H1 (cell line): ENCODE data around the gene TAAR1. TPM values are rescaled to one million over a fixed set of nuclear protein-coding genes. Genes with fewer than 3 reads are reported as not detected.

Experiments used
- CREB1 ChIP-seq: IDR thresholded peaks from 2 replicates; pipeline ENCODE4 v1.6.1; 2012; ENCODE audit warnings: inconsistent platforms
- EGR1 ChIP-seq: IDR thresholded peaks from 2 replicates; pipeline ENCODE4 v1.6.1; 2011; ENCODE audit warnings: low read depth, low read length, borderline replicate concordance
- SAP30 ChIP-seq: fragments of 300-600 bp; sonication (generic); IDR thresholded peaks from 2 replicates; pipeline ENCODE4 v1.7.1; 2012; ENCODE audit warnings: low read length, moderate library complexity, mild to moderate bottlenecking, inconsistent platforms; ENCODE audit not compliant: insufficient read depth, insufficient replicate concordance
- SIN3A ChIP-seq, 2 experiments: IDR thresholded peaks in 1 of 2; conservative IDR thresholded peaks in 1 of 2; 2 replicates each; pipeline ENCODE4 v1.6.1; 2011 to 2012; ENCODE audit warnings: low read length in 2 of 2, improper control_type of control experiment in 1 of 2, low read depth in 1 of 2, mild to moderate bottlenecking in 1 of 2
- polyA plus RNA-seq, 7 experiments: library from polyadenylated mRNA; depleted of rRNA in 3 of 7; stranded (reverse) in 5 of 7; unstranded in 2 of 7; fragments of >200 nt in 5 of 7; fragments of 200-250 nt in 2 of 7; gene quantifications; 1 replicate in 5 of 7; 2 replicates in 1 of 7; 4 replicates in 1 of 7; pipeline versions ENCODE4 v1.2.1 to v1.2.3, GENCODE V29; 2011 to 2013; ENCODE audit warnings: missing spikeins in 2 of 7, mixed read lengths in 2 of 7
- total RNA-seq: library from RNA; stranded (reverse); fragmentation: NEBNext Ultra II Directional; extraction: Animal tissue kit (Norgen Biotek cat#: 25700); gene quantifications from 2 replicates; pipeline ENCODE4 v1.2.1, GENCODE V29; 2021

Gene TAAR1
- total and polyA plus RNA-seq, 2 of the 8 experiments (the other 6 are each of a cell fraction or from before 2014, with no cell fraction given), result not detected

DNA sequence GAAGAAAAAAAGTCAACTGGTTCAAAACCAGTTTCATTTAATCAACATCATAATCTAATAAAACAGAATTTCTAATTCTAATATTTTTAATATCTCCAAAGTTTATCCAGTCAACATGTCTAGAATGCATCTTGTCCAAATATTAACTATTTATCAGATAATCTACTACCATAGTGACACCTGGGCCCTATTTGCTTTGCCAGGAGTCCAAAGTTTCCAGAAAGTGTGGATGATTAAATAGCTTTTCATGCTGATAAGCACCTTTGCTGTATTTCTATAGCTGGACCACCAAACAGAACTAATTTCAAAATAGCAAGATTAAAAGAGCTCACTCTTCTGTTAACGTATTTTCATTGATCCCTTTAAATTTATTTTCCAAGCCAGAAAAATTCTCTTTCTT is 12.3 kb upstream of the TAAR1 start (continued):
- TF ChIP-seq SIN3A (conservative IDR thresholded peaks at IDR 0.05 in 1 of 2, IDR thresholded peaks at IDR 0.05 in 1 of 2; ENCODE audit: low read depth in 1 of 2, low read length in 2 of 2) (no peak), SAP30 (no peak), EGR1 (no peak), CREB1 (no peak)
